NCI-H226 (cell line): ENCODE measurements around the gene HNRNPH1.
"Not testable (repeated sequence)": the region's sequence is repeated elsewhere in the genome, so short reads cannot be mapped to it uniquely, and the experiment has no call there.

ENCODE experiments used
- DNase-seq: peaks from one replicate; pipeline ENCODE4 v3.0.0-alpha.2; 2015

The HNRNPH1 gene

GRCh38 chr5:179623003-179623905 is at the start of gene HNRNPH1:
Gene HNRNPH1, minus strand, starts transcription at chr5:179623671. Its CDS starts 538 bp downstream, at chr5:179623133.
- peak; percentile 92 for DNase-seq

- DNase-seq = no peak
These were observed 44.9 kb upstream of the HNRNPH1 start for GRCh38 chr5:179668391-179668790.

GRCh38 chr5:179661647-179662046 is 38.2 kb upstream of the HNRNPH1 start:
- DNase-seq = not testable (repeated sequence)

GRCh38 chr5:179658179-179658856 is 34.8 kb upstream of the HNRNPH1 start:
- peak; percentile 9 for DNase-seq

- not testable (repeated sequence) for DNase-seq
These were observed 34.1 kb upstream of the HNRNPH1 start for GRCh38 chr5:179657302-179658178.

GRCh38 chr5:179653135-179653534 is 29.7 kb upstream of the HNRNPH1 start:
- not testable (repeated sequence) for DNase-seq

GRCh38 chr5:179650245-179650644 is 26.8 kb upstream of the HNRNPH1 start:
- not testable (repeated sequence) for DNase-seq

GRCh38 chr5:179649166-179649703 is 25.8 kb upstream of the HNRNPH1 start:
- not testable (repeated sequence) for DNase-seq

GRCh38 chr5:179648410-179648809 is 24.9 kb upstream of the HNRNPH1 start:
- DNase-seq = no peak

GRCh38 chr5:179644766-179645165 is 21.3 kb upstream of the HNRNPH1 start:
- DNase-seq = not testable (repeated sequence)

GRCh38 chr5:179643141-179643920 is 19.9 kb upstream of the HNRNPH1 start:
- not testable (repeated sequence) for DNase-seq

GRCh38 chr5:179642626-179643025 is 19.2 kb upstream of the HNRNPH1 start:
- not testable (repeated sequence) for DNase-seq

- DNase-seq = not testable (repeated sequence)
These were observed 18.3 kb upstream of the HNRNPH1 start for GRCh38 chr5:179641745-179642144.

GRCh38 chr5:179639296-179639695 is 15.8 kb upstream of the HNRNPH1 start:
- DNase-seq = not testable (repeated sequence)

- not testable (repeated sequence) for DNase-seq
These were observed 11.1 kb upstream of the HNRNPH1 start for GRCh38 chr5:179634370-179635172.

GRCh38 chr5:179633501-179634369 is 10.3 kb upstream of the HNRNPH1 start:
- DNase-seq = not testable (repeated sequence)

GRCh38 chr5:179624841-179625271 is 1.4 kb upstream of the HNRNPH1 start:
- DNase-seq = no peak

- peak; percentile 80 for DNase-seq
These were observed 653 bp upstream of the HNRNPH1 start for GRCh38 chr5:179623906-179624741.
